ENCODE data around the gene STX8. TPM values are rescaled to one million over a fixed set of nuclear protein-coding genes. Genes with fewer than 3 reads are reported as not detected.

STX8 gene
- total RNA-seq, 2 donors from 2014 or later = 41.6 to 57.2 TPM

- no peak overlapping the region for H3K27ac ChIP-seq
- DNase-seq = no peak
- TF ChIP-seq CTCF (IDR thresholded peaks at IDR 0.05) = no peak
- H3K4me3 ChIP-seq = no peak overlapping the region
- H3K9me3 ChIP-seq = no peaks in the 10 kb centered on the region
- no peaks in the 10 kb centered on the region for H3K4me1 ChIP-seq
- no peak overlapping the region for H3K9ac ChIP-seq (ENCODE audit: low read depth in 2 of 2, low read length in 2 of 2)
- H3K36me3 ChIP-seq = no peaks in the 10 kb centered on the region
- intact Hi-C loops (cut with DNase I) = no loop called here
- H3K27me3 ChIP-seq = no peaks in the 10 kb centered on the region
Observed at GRCh38 chr17:9330141-9330540, 245.5 kb downstream of the STX8 start.

GRCh38 chr17:9329251-9329921 lies 246.2 kb downstream of the STX8 start:
- DNase-seq = no peak
- no peak overlapping the region for H3K27ac ChIP-seq
- no peaks in the 10 kb centered on the region for H3K36me3 ChIP-seq
- H3K9me3 ChIP-seq = no peaks in the 10 kb centered on the region
- intact Hi-C loops (cut with DNase I) = no loop called here
- H3K9ac ChIP-seq (ENCODE audit: low read depth in 2 of 2, low read length in 2 of 2) = no peak overlapping the region
- no peak overlapping the region for H3K4me3 ChIP-seq
- no peaks in the 10 kb centered on the region for H3K27me3 ChIP-seq
- H3K4me1 ChIP-seq = no peaks in the 10 kb centered on the region
- no peak for TF ChIP-seq CTCF (IDR thresholded peaks at IDR 0.05)

GRCh38 chr17:9324864-9325263 lies 250.8 kb downstream of the STX8 start:
- no peak overlapping the region for H3K27ac ChIP-seq
- no peak overlapping the region for H3K9ac ChIP-seq (ENCODE audit: low read depth in 2 of 2, low read length in 2 of 2)
- no peaks in the 10 kb centered on the region for H3K9me3 ChIP-seq
- no peak overlapping the region for H3K4me3 ChIP-seq
- DNase-seq = no peak
- no peak for TF ChIP-seq CTCF (IDR thresholded peaks at IDR 0.05)
- H3K4me1 ChIP-seq = no peaks in the 10 kb centered on the region
- H3K36me3 ChIP-seq = no peaks in the 10 kb centered on the region
- no peaks in the 10 kb centered on the region for H3K27me3 ChIP-seq
- intact Hi-C loops (cut with DNase I) = no loop called here

- H3K27ac ChIP-seq = no peak overlapping the region
- no peaks in the 10 kb centered on the region for H3K9me3 ChIP-seq
- intact Hi-C loops (cut with DNase I) = no loop called here
- H3K4me3 ChIP-seq = no peak overlapping the region
- H3K27me3 ChIP-seq = no peaks in the 10 kb centered on the region
- no peak overlapping the region for H3K9ac ChIP-seq (ENCODE audit: low read depth in 2 of 2, low read length in 2 of 2)
- DNase-seq = no peak
- no peaks in the 10 kb centered on the region for H3K36me3 ChIP-seq
- H3K4me1 ChIP-seq = no peaks in the 10 kb centered on the region
- TF ChIP-seq CTCF (IDR thresholded peaks at IDR 0.05) = no peak
Observed at GRCh38 chr17:9322326-9322725, 253.3 kb downstream of the STX8 start.

- Histone ChIP-seq H3K4me1 (no peaks in the 10 kb centered on the region), H3K9ac (ENCODE audit: low read depth in 2 of 2, low read length in 2 of 2) (no peak overlapping the region), H3K36me3 (no peaks in the 10 kb centered on the region), H3K27ac (no peak overlapping the region), H3K4me3 (no peak overlapping the region), H3K27me3 (no peaks in the 10 kb centered on the region), H3K9me3 (no peaks in the 10 kb centered on the region)
- no peak for TF ChIP-seq CTCF (IDR thresholded peaks at IDR 0.05)
- intact Hi-C loops (cut with DNase I) = no loop called here
- no peak for DNase-seq
Observed at GRCh38 chr17:9321890-9322289, 253.7 kb downstream of the STX8 start.
